Panc1 (cell line): ENCODE measurements around the gene KLHDC8A. TPM values are rescaled to one million over a fixed set of nuclear protein-coding genes. Genes with fewer than 3 reads are reported as not detected.

ENCODE experiments used
- ATAC-seq: fragments of 200-7000 bp; cut with Tn5 transposase; 2 replicates; pipeline ENCODE4 v1.9.1; 2020; ENCODE audit warnings: mild to moderate bottlenecking, moderate library complexity
- BruUV-seq: library from RNA; stranded (reverse); fragments of 400-500 nt; replicated peaks from 2 replicates; lab custom pipeline; 2021; lab: Mats Ljungman, UMichigan
- CTCF ChIA-PET: fragments of 300-600 bp; sonication (Branson Sonifier 250); formaldehyde crosslinking; loops from one replicate; lab custom pipeline; 2022; ENCODE audit warnings: antibody characterized with exemption; lab: Charles Lee
- POLR2A ChIA-PET: fragments of 300-600 bp; sonication (Branson Sonifier 250); formaldehyde crosslinking; loops from one replicate; lab custom pipeline; 2022; ENCODE audit warnings: antibody characterized with exemption; lab: Charles Lee
- DNase-seq: peaks from one replicate; pipeline ENCODE4 v3.0.0-alpha.2; 2010; ENCODE audit warnings: low read depth, low spot score
- H3K27ac ChIP-seq: 2 replicates; pipeline ENCODE4 v1.5.1; 2011; ENCODE audit warnings: mild to moderate bottlenecking, low read length, inconsistent platforms
- H3K27me3 ChIP-seq: fragments of 200-500 bp; sonication (Bioruptor generic); 2 replicates; pipeline ENCODE4 v1.6.0; 2014; ENCODE audit warnings: low read length, inconsistent platforms; ENCODE audit not compliant: control insufficient read depth, insufficient read depth
- H3K36me3 ChIP-seq: fragments of 200-500 bp; sonication (Bioruptor generic); 2 replicates; pipeline ENCODE4 v1.5.1; 2014; ENCODE audit warnings: inconsistent platforms, mild to moderate bottlenecking, low read length, moderate library complexity; ENCODE audit not compliant: control insufficient read depth, insufficient read depth
- H3K4me1 ChIP-seq: 2 replicates; pipeline ENCODE4 v1.5.1; 2011; ENCODE audit warnings: inconsistent platforms, mild to moderate bottlenecking, low read length, moderate library complexity; ENCODE audit not compliant: control insufficient read depth, insufficient read depth
- H3K4me3 ChIP-seq, 2 experiments: 2 replicates each; pipeline ENCODE4 v1.5.1; 2011 to 2012; ENCODE audit warnings: low read depth in 2 of 2, low read length in 2 of 2, mild to moderate bottlenecking in 2 of 2, inconsistent platforms in 1 of 2, moderate library complexity in 1 of 2
- H3K9me3 ChIP-seq: fragments of 200-500 bp; sonication (Bioruptor generic); 2 replicates; pipeline ENCODE4 v1.5.1; 2014; ENCODE audit warnings: low read depth, mild to moderate bottlenecking, inconsistent platforms, low read length, moderate library complexity; ENCODE audit not compliant: control insufficient read depth, insufficient read depth
- CTCF ChIP-seq: fragments of 450-650 bp; IDR thresholded peaks from 2 replicates; pipeline ENCODE4 v1.5.1; 2017; ENCODE audit warnings: mild to moderate bottlenecking
- POLR2AphosphoS5 ChIP-seq: IDR thresholded peaks from 2 replicates; pipeline ENCODE4 v1.6.1; 2012; ENCODE audit warnings: mild to moderate bottlenecking, low read depth, low read length, moderate library complexity
- REST ChIP-seq, 2 experiments: IDR thresholded peaks; 2 replicates each; pipeline ENCODE4 v1.6.1; 2011 to 2012; ENCODE audit warnings: low read depth in 2 of 2, control low read depth in 1 of 2, low read length in 1 of 2, mild to moderate bottlenecking in 1 of 2, moderate library complexity in 1 of 2; ENCODE audit not compliant: insufficient read depth in 1 of 2
- SIN3A ChIP-seq: IDR thresholded peaks from 2 replicates; pipeline ENCODE4 v1.6.1; 2012; ENCODE audit warnings: low read depth, mild to moderate bottlenecking, low read length, moderate library complexity, borderline replicate concordance; ENCODE audit not compliant: insufficient read depth
- TCF7L2 ChIP-seq: IDR thresholded peaks from 2 replicates; pipeline ENCODE4 v1.6.1; 2011; ENCODE audit warnings: mild to moderate bottlenecking, low read depth, low read length, inconsistent platforms
- in situ Hi-C: cut with HindIII; loops from 2 replicates; pipeline ENCODE4 v1.10.0; 2016; ENCODE audit warnings: low sequenced_read_pairs, low pct_unique_long_range_greater_than_20kb
- intact Hi-C: fragments of 100-400 bp; cut with micrococcal nuclease; formaldehyde crosslinking; loops from one replicate; pipeline ENCODE4 v1.10.0; 2022; ENCODE audit not compliant: unreplicated experiment
- total RNA-seq: library from RNA; stranded (reverse); gene quantifications from one replicate; pipeline ENCODE4 v1.2.1, GENCODE V29; 2021; ENCODE audit not compliant: unreplicated experiment

KLHDC8A gene
- total RNA-seq, 1 experiment from 2014 or later = 0.31 TPM

- H3K36me3 ChIP-seq = no peaks in the 10 kb centered on the region
- no peak for TF ChIP-seq TCF7L2
- no peak for TF ChIP-seq POLR2AphosphoS5
- no peak for TF ChIP-seq SIN3A
- TF ChIP-seq REST (IDR thresholded peaks at IDR 0.05; ENCODE audit: insufficient read depth in 1 of 2, low read depth in 2 of 2, low read length in 1 of 2) = no peak
- TF ChIP-seq CTCF = no peak
- POLR2A ChIA-PET = no interaction called here
- in situ Hi-C loops (no loop called here), intact Hi-C loops (no loop called here)
- CTCF ChIA-PET = no interaction called here
- H3K4me3 ChIP-seq = no peak overlapping the region
- ATAC-seq = no peak
- H3K27ac ChIP-seq = no peak overlapping the region
- no peaks in the 10 kb centered on the region for H3K4me1 ChIP-seq
- H3K27me3 ChIP-seq = 0 out of 2 replicates have a peak, but pooled peaks cover 2% of the 10 kb centered on the region
- no TSS peak for BruUV-seq
- H3K9me3 ChIP-seq = no peaks in the 10 kb centered on the region
- no peak for DNase-seq
These were observed 13.0 kb upstream of the KLHDC8A start for GRCh38 chr1:205369701-205370123.

GRCh38 chr1:205368478-205368877 lies 11.8 kb upstream of the KLHDC8A start:
- in situ Hi-C loops (no loop called here), intact Hi-C loops (no loop called here)
- H3K27ac ChIP-seq = no peak overlapping the region
- no peaks in the 10 kb centered on the region for H3K9me3 ChIP-seq
- no peaks in the 10 kb centered on the region for H3K4me1 ChIP-seq
- H3K4me3 ChIP-seq = no peak overlapping the region
- H3K36me3 ChIP-seq = no peaks in the 10 kb centered on the region
- ChIA-PET CTCF (no interaction called here), POLR2A (no interaction called here)
- ATAC-seq (no peak), DNase-seq (no peak)
- H3K27me3 ChIP-seq = 0 out of 2 replicates have a peak, but pooled peaks cover 1% of the 10 kb centered on the region
- BruUV-seq = no TSS peak
- TF ChIP-seq TCF7L2 (no peak), POLR2AphosphoS5 (no peak), CTCF (no peak), SIN3A (no peak), REST (IDR thresholded peaks at IDR 0.05; ENCODE audit: insufficient read depth in 1 of 2, low read depth in 2 of 2, low read length in 1 of 2) (no peak)
